Central memory CD4-positive, alpha-beta T cell (primary cell): Measurements from ENCODE around the gene LY6G6D.

ENCODE experiments used
- DNase-seq: peaks from one replicate; pipeline ENCODE4 v3.0.0; 2022

Gene LY6G6D

GRCh38 chr6:31765910-31766794 is 51.0 kb downstream of the LY6G6D start:
- DNase-seq = no peak

- DNase-seq = no peak
Measured at GRCh38 chr6:31767096-31767645, 52.0 kb downstream of the LY6G6D start.
